Stimulated activated CD4-positive, alpha-beta T cell treated with anti-CD3 and anti-CD28 coated beads, Interleukin-15, amount 100 ng/mL, for 1 hour (primary cell): Measurements from ENCODE around the gene SMIM35.
"Not testable (repeated sequence)": the region's sequence is repeated elsewhere in the genome, so short reads cannot be mapped to it uniquely, and the experiment has no call there.

Experiments used
- DNase-seq, 2 donors: peaks; one replicate each; pipeline ENCODE4 v3.0.0-alpha.2; 2020; ENCODE audit warnings: low read depth in 1 of 2, low spot score in 1 of 2

SMIM35 gene

DNA sequence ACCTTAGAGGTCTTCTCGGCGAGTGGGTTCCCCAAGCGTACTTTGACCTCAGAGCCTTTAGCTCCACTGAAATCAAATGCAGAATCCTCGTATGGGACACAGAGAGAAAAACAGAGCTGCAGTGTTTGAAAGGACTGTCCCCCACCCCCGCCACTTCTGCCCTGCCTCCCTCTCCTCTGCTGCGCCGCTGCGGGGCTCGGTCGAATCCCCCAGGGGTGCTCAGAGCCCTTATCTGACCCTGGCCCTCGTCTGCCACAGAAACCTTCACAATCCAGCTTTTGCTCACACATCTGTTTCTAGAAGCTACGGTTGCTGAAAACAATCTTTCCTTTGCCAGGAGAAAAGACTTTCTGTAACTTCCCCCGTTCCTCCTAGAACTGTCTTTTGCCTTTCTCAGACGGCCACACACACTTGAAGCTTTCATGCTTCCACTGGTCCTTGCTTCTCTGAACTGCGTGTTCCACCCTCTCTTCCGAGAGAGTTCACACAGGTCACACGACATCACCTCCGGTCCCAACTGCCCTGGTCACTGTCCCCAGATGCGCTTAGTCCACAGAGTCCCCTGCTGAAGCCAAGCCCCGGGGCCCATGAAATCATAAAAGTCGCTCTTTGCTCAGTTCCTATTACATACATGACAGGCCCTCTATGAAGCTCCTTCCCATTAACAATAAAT, 3.7 kb downstream of the SMIM35 start:
- DNase-seq, result no peak

- no peak for DNase-seq
These were observed 5.4 kb downstream of the SMIM35 start for GRCh38 chr11:118081241-118081958.

GRCh38 chr11:118080296-118080695, 6.5 kb downstream of the SMIM35 start:
- no peak for DNase-seq

GRCh38 chr11:118079491-118079890, 7.3 kb downstream of the SMIM35 start:
- no peak for DNase-seq

GRCh38 chr11:118078911-118079411, 7.8 kb downstream of the SMIM35 start:
- no peak for DNase-seq

DNA sequence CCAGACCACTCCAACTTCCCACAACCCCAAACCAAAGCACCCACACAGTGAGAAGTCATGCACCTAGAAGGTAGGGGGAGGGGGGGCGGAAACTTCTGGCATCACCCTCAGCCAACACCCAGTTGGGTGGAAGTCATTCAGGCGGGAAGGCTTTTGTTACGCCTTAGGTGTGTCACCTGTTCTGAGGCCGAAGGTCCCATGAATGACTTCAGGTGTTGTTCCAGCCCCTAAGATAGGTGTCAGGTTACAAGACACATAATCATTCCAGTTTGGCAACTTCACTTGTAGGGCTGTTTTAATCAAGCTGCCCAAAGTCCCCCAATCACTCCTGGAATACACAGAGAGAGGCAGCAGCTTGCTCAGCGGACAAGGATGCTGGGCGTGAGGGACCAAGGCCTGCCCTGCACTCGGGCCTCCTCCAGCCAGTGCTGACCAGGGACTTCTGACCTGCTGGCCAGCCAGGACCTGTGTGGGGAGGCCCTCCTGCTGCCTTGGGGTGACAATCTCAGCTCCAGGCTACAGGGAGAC, 9.9 kb downstream of the SMIM35 start, which contains the start of gene TMPRSS4:
Gene TMPRSS4, plus strand, starts transcription at position 325 of the 528 bp plus-strand sequence. CDS start 225 bp downstream, outside the sequence.
- DNase-seq, result no peak

DNA sequence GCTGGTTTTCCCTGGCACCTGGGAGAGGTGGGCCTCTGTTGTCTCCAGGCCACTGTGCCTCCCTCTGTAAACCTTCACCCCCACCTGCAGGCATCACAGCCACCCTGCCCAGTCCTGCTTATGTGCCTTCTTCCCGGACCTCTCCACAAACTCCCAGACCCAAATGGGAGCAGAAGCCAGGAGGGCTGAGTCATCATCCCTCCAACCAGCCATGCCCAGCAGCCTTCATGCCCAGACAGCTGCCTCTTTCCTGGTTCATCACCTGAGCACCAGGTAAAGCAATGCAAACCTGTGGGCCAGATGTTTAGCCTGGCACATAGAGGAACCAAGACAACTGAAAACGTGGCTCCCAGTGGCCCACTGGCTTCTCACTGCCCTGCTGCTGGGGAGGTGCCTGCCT, 12.0 kb downstream of the SMIM35 start:
- DNase-seq, result no peak

DNA sequence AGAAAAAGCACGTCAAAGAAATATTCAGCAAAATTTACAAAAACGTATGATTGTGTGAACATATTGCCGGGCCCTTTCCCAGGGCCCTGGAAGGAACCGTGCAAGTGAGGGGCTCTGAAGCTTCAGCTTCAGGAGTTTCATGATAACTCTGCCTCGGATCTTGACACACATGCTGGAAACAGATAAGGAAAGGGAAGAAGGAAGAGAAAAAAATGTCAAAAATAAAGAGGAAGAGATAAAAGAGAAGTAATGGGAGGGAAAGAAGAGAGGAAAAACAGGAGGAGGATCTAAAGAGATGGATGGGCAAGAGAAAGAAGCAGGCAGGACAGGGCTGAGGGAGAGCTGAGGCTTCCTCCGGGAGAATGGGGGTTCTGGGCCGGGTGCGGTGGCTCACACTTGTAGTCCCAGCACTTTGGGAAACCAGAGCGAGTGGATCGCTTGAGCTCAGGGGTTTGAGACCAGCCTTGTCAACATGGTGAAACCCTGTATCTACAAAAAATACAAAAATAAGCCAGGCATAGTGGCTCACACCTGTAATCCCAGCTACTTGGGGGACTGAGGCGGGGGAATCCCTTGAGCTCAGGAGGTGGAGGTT, 12.6 kb downstream of the SMIM35 start:
- no peak for DNase-seq

GRCh38 chr11:118073554-118073953, 13.2 kb downstream of the SMIM35 start:
- no peak for DNase-seq

- no peak for DNase-seq
These were observed 15.2 kb downstream of the SMIM35 start for GRCh38 chr11:118071416-118072030.

DNA sequence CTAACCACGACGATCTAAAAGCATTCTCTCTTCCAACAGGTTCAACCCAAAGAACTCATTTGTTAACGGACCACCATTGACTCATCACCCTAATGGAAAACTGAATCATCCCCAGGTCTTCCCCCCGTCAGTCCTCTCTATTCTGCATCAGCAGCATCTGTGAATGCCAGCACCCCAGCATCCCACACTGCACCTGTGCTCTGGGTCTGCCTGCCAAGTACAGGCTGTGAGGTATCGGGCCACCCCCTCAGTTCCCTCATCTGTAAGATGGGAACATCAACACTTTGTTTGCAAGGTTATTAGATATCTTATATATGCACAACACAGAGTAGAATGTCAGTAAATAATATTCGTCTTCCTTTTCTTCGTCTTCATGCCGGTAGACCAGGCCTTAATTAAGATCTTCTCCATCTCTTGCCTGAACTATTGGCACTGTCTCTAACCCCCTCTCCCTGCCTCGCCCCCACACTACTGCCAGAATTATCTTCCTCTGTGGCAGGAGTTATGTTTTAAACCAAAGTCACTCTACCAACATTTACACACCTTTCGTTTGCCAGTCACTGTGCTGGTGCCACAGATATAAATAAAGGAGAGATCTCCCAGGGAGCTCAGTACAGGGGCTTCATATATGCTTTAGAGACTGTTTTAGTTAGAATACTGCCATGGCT, 17.7 kb downstream of the SMIM35 start:
- no peak for DNase-seq

- no peak for DNase-seq
These were observed 18.4 kb downstream of the SMIM35 start for GRCh38 chr11:118068206-118068944.

DNA sequence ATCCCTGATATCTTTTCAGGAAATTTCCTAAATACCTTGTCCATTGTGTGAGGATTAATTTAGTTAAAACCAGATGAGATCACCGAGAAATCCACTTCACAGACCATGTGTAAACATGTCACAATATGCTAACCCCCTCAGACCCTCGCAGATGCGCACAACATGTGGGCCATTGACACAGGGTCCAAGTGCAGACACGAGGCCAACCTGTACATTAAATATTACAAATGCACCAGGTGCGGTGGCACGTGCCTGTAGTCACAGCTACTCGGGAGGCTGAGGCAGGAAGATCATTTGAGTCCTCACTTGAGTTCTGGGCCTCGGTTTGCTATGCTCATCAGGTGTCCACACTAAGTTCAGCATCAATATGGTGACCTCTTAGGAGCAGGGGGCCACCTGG, 19.8 kb downstream of the SMIM35 start:
- no peak for DNase-seq

DNA sequence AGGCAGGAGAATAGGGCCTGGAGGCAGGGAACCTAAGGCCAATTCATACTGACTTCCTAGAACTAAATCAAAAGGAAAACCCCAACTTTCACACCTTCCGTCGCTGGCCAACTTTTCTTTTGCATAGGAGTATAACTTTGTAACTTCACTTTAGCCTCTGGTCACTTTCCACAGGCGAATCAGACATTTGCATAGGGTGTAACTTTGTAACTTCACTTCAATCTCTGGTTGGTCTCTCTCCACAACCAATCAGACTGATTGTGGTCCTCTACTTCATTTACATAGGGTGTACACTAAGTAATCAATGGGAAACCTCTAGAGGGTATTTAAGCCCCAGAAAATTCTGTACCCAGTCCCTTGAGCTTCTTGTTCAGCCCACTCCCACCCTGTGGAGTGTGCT, 21.4 kb downstream of the SMIM35 start:
- DNase-seq, result no peak

- no peak for DNase-seq
These were observed 21.8 kb downstream of the SMIM35 start for GRCh38 chr11:118064956-118065355.

DNA sequence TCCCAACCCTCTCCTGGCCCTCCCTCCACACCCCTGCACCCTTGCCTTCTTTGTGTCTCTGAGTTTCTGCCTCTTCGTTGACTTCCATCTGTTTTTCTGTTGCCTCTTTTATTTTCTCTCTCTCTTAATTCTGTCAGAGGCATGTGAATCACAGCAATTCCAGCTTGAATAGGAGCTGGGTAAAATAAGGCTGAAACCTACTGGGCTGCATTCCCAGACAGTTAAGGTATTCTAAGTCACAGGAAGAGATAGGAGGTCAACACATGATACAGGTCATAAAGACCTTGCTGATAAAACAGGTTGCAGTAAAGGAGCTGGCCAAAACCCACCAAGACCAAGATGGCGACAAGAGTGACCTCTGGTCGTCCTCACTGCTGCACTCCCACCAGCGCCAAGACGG, 24.1 kb downstream of the SMIM35 start:
- not testable (repeated sequence) for DNase-seq

- DNase-seq, result not testable (repeated sequence)
These were observed 24.6 kb downstream of the SMIM35 start for GRCh38 chr11:118062181-118062580.

DNA sequence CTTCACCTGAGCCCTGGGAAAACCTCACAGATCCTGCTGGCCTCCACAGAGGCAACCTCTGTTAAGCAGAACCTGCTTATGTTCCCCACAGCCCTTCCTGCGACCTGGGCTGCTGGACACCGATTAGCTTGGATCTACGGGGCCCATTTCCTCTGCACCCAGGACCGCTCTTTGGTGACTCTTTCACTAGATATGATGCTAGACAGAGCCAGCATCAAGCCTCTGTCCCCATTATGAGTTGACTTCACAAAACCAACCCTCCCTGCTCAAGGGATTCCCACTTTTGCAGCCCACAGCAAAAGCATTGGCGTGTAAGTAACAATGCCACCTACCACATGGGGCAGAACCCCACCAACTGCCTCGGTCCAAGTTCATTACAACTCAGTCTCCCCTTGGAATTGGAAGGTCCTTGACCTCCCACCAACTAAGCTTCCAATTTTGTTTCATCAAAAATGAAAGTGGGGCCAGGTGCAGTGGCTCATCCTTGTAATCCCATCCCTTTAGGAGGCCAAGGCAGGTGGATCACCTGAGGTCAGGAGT, 25.1 kb downstream of the SMIM35 start:
- no peak for DNase-seq

- DNase-seq, result no peak
These were observed 25.9 kb downstream of the SMIM35 start for GRCh38 chr11:118060869-118061268.
